Retinal pigment epithelial cell (primary cell): Measurements from ENCODE around the gene POLR1D.

Experiments
- DNase-seq: peaks from one replicate; pipeline ENCODE4 v3.0.0-alpha.2; 2010; ENCODE audit warnings: low read depth
- H3K4me3 ChIP-seq: 2 replicates; pipeline ENCODE4 v1.5.1; 2011; ENCODE audit warnings: mild to moderate bottlenecking, low read length, control low read depth, moderate library complexity
- CTCF ChIP-seq: conservative IDR thresholded peaks from 2 replicates; pipeline ENCODE4 v1.5.1; 2011; ENCODE audit warnings: low read depth, low read length, control low read depth, inconsistent platforms

The POLR1D gene

GRCh38 chr13:27617881-27618321, 3.8 kb upstream of the POLR1D start:
- H3K4me3 ChIP-seq, result no peak overlapping the region
- DNase-seq, result no peak
- TF ChIP-seq CTCF, result no peak

DNA sequence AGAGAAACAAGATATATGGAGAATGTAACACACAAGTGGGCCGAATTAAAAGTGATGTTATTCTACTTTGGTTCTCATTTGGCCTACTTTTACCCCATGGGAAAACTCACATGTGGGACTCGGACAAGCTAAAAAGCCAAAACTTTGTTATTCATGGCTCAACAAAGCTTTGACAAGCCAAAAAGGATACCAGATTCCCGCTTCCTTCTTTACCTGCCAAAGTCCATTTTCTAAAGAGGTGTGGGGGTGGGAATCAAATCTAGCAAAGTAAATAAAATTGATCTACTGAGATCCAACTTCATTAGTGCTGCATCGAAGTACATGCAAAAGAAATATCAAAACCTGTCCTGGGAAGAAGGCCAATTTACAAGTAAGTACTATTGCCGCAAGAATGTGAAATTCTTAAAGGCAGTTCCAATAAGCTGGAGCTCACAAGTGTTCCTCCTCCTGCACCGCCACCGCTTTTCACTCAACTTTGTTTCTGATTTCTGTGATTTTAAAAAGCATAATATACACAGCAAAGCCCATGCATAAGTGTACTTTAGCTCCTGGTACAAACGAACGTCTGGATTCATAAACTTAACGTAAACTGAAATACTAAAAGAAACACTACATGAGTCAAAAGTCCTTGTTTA, 2.5 kb upstream of the POLR1D start:
- H3K4me3 ChIP-seq, result peak overlapping the region; percentile 89
- no peak for TF ChIP-seq CTCF
- no peak for DNase-seq

GRCh38 chr13:27619728-27620376, 1.8 kb upstream of the POLR1D start:
- DNase-seq, result no peak
- H3K4me3 ChIP-seq, result peak overlapping the region; percentile 89
- peak; percentile 18 for TF ChIP-seq CTCF

GRCh38 chr13:27620377-27621115, 1.1 kb upstream of the POLR1D start, which contains the start of gene LNX2:
TSS of gene LNX2 (minus strand) at chr13:27620529. CDS start at chr13:27581703, 38,826 bp downstream.
- peak within 1 kb of the TSS; percentile 89 for H3K4me3 ChIP-seq
- TF ChIP-seq CTCF, result no peak
- peak; percentile 90 for DNase-seq

GRCh38 chr13:27621116-27621365, 651 bp upstream of the POLR1D start:
- H3K4me3 ChIP-seq, result peak overlapping the region; percentile 82
- no peak for TF ChIP-seq CTCF
- no peak for DNase-seq

DNA sequence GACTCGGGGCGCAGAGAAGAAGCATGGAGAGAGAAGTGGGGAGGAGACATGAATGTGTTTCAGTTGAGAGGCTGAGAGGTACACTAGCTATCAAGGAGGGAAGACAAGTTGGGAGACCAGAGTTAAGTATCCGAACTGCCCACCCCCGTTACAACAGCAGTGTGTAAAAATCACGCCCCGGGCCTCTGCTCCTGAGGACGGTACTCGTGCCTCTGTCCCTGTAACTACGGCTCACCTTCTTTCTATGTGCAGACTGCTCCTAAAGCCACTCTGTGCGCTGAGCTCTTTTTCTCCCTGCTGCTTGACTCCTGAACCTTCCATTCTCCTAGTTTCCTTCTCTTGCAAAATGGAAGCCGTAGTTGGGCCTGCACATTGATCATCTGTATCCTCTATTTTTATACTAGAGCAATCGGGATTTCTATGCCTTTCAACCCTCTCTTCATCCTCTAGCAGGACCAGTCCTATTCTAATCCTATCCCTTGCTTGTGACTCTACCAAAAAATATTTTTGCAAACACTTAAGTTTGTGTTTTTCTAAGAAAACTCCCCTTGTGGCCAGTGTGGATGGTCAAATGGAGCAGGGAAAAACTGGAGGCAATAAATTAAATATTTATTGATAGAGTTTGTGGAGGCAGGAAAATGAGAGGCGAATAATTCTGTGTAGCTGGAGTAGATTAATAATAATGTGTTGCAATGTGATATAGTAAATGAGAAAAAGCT, 569 bp downstream of the POLR1D start:
- DNase-seq, result no peak
- peak; percentile 45 for TF ChIP-seq CTCF

More for the DNA sequence above, 569 bp downstream of the POLR1D start:
- peak overlapping the region; percentile 82 for H3K4me3 ChIP-seq
